Measurements from ENCODE around the gene HOXA11. TPM values are rescaled to one million over a fixed set of nuclear protein-coding genes. Genes with fewer than 3 reads are reported as not detected.
A peak's percentile ranks its signal among the peaks of the same experiment; 100 is the strongest.

The HOXA11 gene
- total RNA-seq, 1 experiment from 2014 or later = not detected

DNA sequence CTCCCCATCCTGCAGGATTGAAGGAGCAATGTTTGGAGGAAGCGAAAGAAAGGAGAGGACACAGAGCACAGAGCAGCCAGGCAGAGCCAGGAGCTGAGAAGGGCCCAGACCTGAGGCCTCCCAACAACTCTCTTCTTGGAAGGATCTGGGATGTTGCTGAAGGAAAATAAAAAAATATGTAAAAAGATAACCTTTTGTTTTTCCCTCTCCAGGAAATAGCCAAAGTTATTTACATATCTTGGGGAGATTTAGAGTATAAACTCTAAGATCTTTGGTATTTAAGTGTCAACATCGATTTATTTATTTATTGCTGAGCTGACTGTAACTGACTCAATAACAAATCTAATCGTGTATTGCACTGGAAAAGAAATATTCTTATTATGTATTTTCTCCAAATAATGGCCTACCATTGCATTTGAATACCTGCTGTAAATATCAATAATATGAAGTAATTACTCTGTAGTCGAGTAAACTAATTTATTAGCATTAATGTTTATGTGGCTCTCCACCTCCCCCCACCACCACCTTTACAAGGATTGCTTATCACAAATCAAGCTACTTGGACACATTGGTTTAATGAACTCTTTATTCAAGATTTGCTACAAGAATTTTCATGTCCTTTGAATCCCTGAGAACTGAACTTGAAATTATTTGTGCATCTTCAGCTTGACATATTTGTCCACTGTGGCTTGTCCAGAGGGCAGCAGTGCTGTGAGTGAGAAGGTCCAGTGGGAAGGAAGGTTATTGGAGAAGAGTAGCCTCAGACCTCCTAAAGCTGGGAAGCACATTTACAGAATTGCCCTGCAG lies 1.8 kb upstream of the HOXA11 start:
- no peaks in the 10 kb centered on the region for H3K23me2 ChIP-seq (ENCODE audit: insufficient read length, low read depth, low read length, poor library complexity, severe bottlenecking)
- H4K20me1 ChIP-seq (ENCODE audit: control insufficient read depth, insufficient read depth, insufficient read length) = no peaks in the 10 kb centered on the region
- no peak overlapping the region for H4K8ac ChIP-seq (replicated peaks; ENCODE audit: insufficient read length, low read depth, low read length)
- H3K79me1 ChIP-seq (ENCODE audit: insufficient read depth, low read depth, low read length, poor library complexity, severe bottlenecking) = no peaks in the 10 kb centered on the region
- no peak for DNase-seq
- H3K4ac ChIP-seq (ENCODE audit: low read depth, low read length) = no peak overlapping the region
- peaks cover 97% of the 10 kb centered on the region for H3K27me3 ChIP-seq (ENCODE audit: insufficient read depth, low read length)
- no peak overlapping the region for H3K18ac ChIP-seq (ENCODE audit: insufficient read length, low read depth, low read length)
- H4K5ac ChIP-seq (ENCODE audit: insufficient read length, low read depth, low read length) = no peak overlapping the region
- no peak overlapping the region for H3T11ph ChIP-seq (ENCODE audit: low read length)
- peak overlapping the region in 1 of 3 experiments; percentile 32; a peak in 1 of 7 replicates for H3K27ac Mint-ChIP-seq
- no peak overlapping the region for H3K14ac ChIP-seq (ENCODE audit: insufficient read depth, low read length)
- H3K4me1 ChIP-seq (ENCODE audit: insufficient read depth, low read length) = no peaks in the 10 kb centered on the region
- no peak overlapping the region for H2BK20ac ChIP-seq (ENCODE audit: low read depth, low read length, poor library complexity, severe bottlenecking)
- no peak overlapping the region for H3K56ac ChIP-seq (ENCODE audit: insufficient read length, low read depth, low read length)
- no CpG with 5 or more reads among the region's 4 CpGs for WGBS (ENCODE audit: extremely low coverage, insufficient read length, low lambda C conversion rate)
- H2AFZ ChIP-seq (ENCODE audit: low read length) = no peak overlapping the region
- H3K9ac ChIP-seq (ENCODE audit: extremely low read depth, insufficient read length, low read length) = no peak overlapping the region
- H3K27ac ChIP-seq (ENCODE audit: insufficient read length, low read depth, low read length) = no peak overlapping the region
- H2BK120ac ChIP-seq (ENCODE audit: low read depth, low read length, poor library complexity, severe bottlenecking) = no peak overlapping the region
- peaks cover 0 to 2% (median 0%) of the 10 kb centered on the region in 3 experiments; a peak in 3 of 7 replicates for H3K36me3 Mint-ChIP-seq (ENCODE audit: insufficient read depth in 1 of 3, low read depth in 3 of 3)
- peaks cover 0 to 18% of the 10 kb centered on the region in 2 experiments; a peak in 3 of 5 replicates for H3K9me3 Mint-ChIP-seq
- H3K4me2 ChIP-seq (ENCODE audit: insufficient read depth, insufficient read length, low read length) = no peak overlapping the region
- peaks cover 100% of the 10 kb centered on the region for H3K27me3 Mint-ChIP-seq (ENCODE audit: low read depth)
- H2BK15ac ChIP-seq (ENCODE audit: low read depth, low read length) = no peak overlapping the region
- H3K9me3 ChIP-seq (ENCODE audit: control insufficient read depth, low read depth, low read length) = no peaks in the 10 kb centered on the region
- H4K91ac ChIP-seq (ENCODE audit: insufficient read length, low read depth, low read length) = no peak overlapping the region
- no peak overlapping the region for H3K23ac ChIP-seq (ENCODE audit: insufficient read length, low read depth, low read length)
- H3K4me3 Mint-ChIP-seq = no peak overlapping the region; a peak in 1 of 5 replicates
- no peaks in the 10 kb centered on the region for H3K79me2 ChIP-seq (ENCODE audit: insufficient read depth, low read length)
- H3K4me1 Mint-ChIP-seq = peaks cover 17 to 44% of the 10 kb centered on the region in 2 experiments
- no peak overlapping the region for H2BK12ac ChIP-seq (ENCODE audit: insufficient read length, low read depth, low read length)
- no peak overlapping the region for H2AK5ac ChIP-seq (ENCODE audit: insufficient read length, low read length)
- TF ChIP-seq, protein P1, sequence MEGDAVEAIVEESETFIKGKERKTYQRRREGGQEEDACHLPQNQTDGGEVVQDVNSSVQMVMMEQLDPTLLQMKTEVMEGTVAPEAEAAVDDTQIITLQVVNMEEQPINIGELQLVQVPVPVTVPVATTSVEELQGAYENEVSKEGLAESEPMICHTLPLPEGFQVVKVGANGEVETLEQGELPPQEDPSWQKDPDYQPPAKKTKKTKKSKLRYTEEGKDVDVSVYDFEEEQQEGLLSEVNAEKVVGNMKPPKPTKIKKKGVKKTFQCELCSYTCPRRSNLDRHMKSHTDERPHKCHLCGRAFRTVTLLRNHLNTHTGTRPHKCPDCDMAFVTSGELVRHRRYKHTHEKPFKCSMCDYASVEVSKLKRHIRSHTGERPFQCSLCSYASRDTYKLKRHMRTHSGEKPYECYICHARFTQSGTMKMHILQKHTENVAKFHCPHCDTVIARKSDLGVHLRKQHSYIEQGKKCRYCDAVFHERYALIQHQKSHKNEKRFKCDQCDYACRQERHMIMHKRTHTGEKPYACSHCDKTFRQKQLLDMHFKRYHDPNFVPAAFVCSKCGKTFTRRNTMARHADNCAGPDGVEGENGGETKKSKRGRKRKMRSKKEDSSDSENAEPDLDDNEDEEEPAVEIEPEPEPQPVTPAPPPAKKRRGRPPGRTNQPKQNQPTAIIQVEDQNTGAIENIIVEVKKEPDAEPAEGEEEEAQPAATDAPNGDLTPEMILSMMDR (conservative IDR thresholded peaks at IDR 0.05) = no peak
- no peak overlapping the region for H2BK5ac ChIP-seq (ENCODE audit: insufficient read length, low read length)

All from H9 (cell line).